HG03095 (cell line): ENCODE data around the gene SND1.
A peak's percentile ranks its signal among the peaks of the same experiment; 100 is the strongest.

Experiments
- ATAC-seq: cut with Tn5 transposase; IDR thresholded peaks from one replicate; pipeline ENCODE4 v1.9.1; 2021; ENCODE audit warnings: moderate library complexity; ENCODE audit not compliant: unreplicated experiment

Gene SND1

GRCh38 chr7:127980901-127981300 lies 328.9 kb downstream of the SND1 start:
- no peak for ATAC-seq

GRCh38 chr7:127981965-127982364 lies 330.0 kb downstream of the SND1 start:
- no peak for ATAC-seq

GRCh38 chr7:127983804-127984332 lies 331.9 kb downstream of the SND1 start:
- ATAC-seq, result no peak

- ATAC-seq, result no peak
Measured at GRCh38 chr7:127986581-127987521, 334.9 kb downstream of the SND1 start.

GRCh38 chr7:127988751-127989150 lies 336.8 kb downstream of the SND1 start:
- ATAC-seq, result no peak

- ATAC-seq, result no peak
Measured at GRCh38 chr7:127993317-127993716, 341.3 kb downstream of the SND1 start.

GRCh38 chr7:127993987-127994386 lies 342.0 kb downstream of the SND1 start:
- no peak for ATAC-seq

- ATAC-seq, result no peak
Measured at GRCh38 chr7:127995156-127995880, 343.3 kb downstream of the SND1 start.

GRCh38 chr7:127995881-127996215 lies 343.9 kb downstream of the SND1 start:
- no peak for ATAC-seq

GRCh38 chr7:127996253-127997071 lies 344.5 kb downstream of the SND1 start:
- no peak for ATAC-seq

GRCh38 chr7:127997226-127997922 lies 345.4 kb downstream of the SND1 start:
- no peak for ATAC-seq

GRCh38 chr7:127998671-127999070 lies 346.7 kb downstream of the SND1 start:
- no peak for ATAC-seq

GRCh38 chr7:128000048-128000447 lies 348.1 kb downstream of the SND1 start:
- ATAC-seq, result no peak

GRCh38 chr7:128000854-128001265 lies 348.9 kb downstream of the SND1 start:
- ATAC-seq, result peak; percentile 55

GRCh38 chr7:128003167-128003566 lies 351.2 kb downstream of the SND1 start:
- ATAC-seq, result peak; percentile 76

- ATAC-seq, result no peak
Measured at GRCh38 chr7:128003787-128004186, 351.8 kb downstream of the SND1 start.

- no peak for ATAC-seq
Measured at GRCh38 chr7:128004623-128005022, 352.6 kb downstream of the SND1 start.

- no peak for ATAC-seq
Measured at GRCh38 chr7:128005117-128005516, 353.1 kb downstream of the SND1 start.

- no peak for ATAC-seq
Measured at GRCh38 chr7:128005759-128006159, 353.8 kb downstream of the SND1 start.

- ATAC-seq, result no peak
Measured at GRCh38 chr7:128006550-128007302, 354.7 kb downstream of the SND1 start.
